NCI-H345 treated with DMSO at 0.1 percent for 48 hours (cell line): ENCODE results near the gene DDR2.
"Not testable (repeated sequence)": the region's sequence is repeated elsewhere in the genome, so short reads cannot be mapped to it uniquely, and the experiment has no call there.

ENCODE experiments used
- DNase-seq: peaks from one replicate; lab custom pipeline; 2025; ENCODE audit not compliant: unreplicated experiment; lab: John Stamatoyannopoulos, UW

Gene DDR2

GRCh38 chr1:162755306-162755705 is 123.0 kb downstream of the DDR2 start:
- DNase-seq: no peak

- no peak for DNase-seq
These were observed 124.3 kb downstream of the DDR2 start for GRCh38 chr1:162756523-162756922.

GRCh38 chr1:162757476-162757875 is 125.2 kb downstream of the DDR2 start:
- no peak for DNase-seq

- no peak for DNase-seq
These were observed 133.5 kb downstream of the DDR2 start for GRCh38 chr1:162765788-162766187.

- no peak for DNase-seq
These were observed 140.4 kb downstream of the DDR2 start for GRCh38 chr1:162772571-162773154.

GRCh38 chr1:162774007-162774406 is 141.7 kb downstream of the DDR2 start:
- no peak for DNase-seq

- no peak for DNase-seq
These were observed 146.8 kb downstream of the DDR2 start for GRCh38 chr1:162779043-162779442.

GRCh38 chr1:162782671-162783070 is 150.4 kb downstream of the DDR2 start:
- DNase-seq: no peak

GRCh38 chr1:162784926-162785325 is 152.7 kb downstream of the DDR2 start:
- DNase-seq: not testable (repeated sequence)

- DNase-seq: not testable (repeated sequence)
These were observed 156.5 kb downstream of the DDR2 start for GRCh38 chr1:162788783-162789182.

GRCh38 chr1:162790303-162790984 is 158.2 kb downstream of the DDR2 start, which contains the start of gene HSD17B7:
HSD17B7 (plus strand) TSS chr1:162790702; CDS start chr1:162790801, 99 bp downstream.
- peak; percentile 70 for DNase-seq

GRCh38 chr1:162790985-162791357 is 158.7 kb downstream of the DDR2 start:
- DNase-seq: peak; percentile 12

- DNase-seq: not testable (repeated sequence)
These were observed 162.0 kb downstream of the DDR2 start for GRCh38 chr1:162794284-162794683.

- DNase-seq: not testable (repeated sequence)
These were observed 164.5 kb downstream of the DDR2 start for GRCh38 chr1:162796617-162797279.

GRCh38 chr1:162799995-162800830 is 167.9 kb downstream of the DDR2 start:
- DNase-seq: not testable (repeated sequence)

- not testable (repeated sequence) for DNase-seq
These were observed 175.2 kb downstream of the DDR2 start for GRCh38 chr1:162807503-162807902.

- not testable (repeated sequence) for DNase-seq
These were observed 180.1 kb downstream of the DDR2 start for GRCh38 chr1:162812357-162812756.

GRCh38 chr1:162818136-162818535 is 185.9 kb downstream of the DDR2 start:
- not testable (repeated sequence) for DNase-seq

- not testable (repeated sequence) for DNase-seq
These were observed 186.4 kb downstream of the DDR2 start for GRCh38 chr1:162818666-162819065.

- peak; percentile 54 for DNase-seq
These were observed 190.3 kb downstream of the DDR2 start for GRCh38 chr1:162822391-162823200.
